IPS DF 4.7 (cell line): ENCODE data around the gene PKD2L1.
A peak's percentile ranks its signal among the peaks of the same experiment; 100 is the strongest.

Experiments
- DNase-seq: peaks from one replicate; pipeline ENCODE4 v3.0.0-alpha.2; 2013; ENCODE audit warnings: low spot score; ENCODE audit errors: extremely low read depth

PKD2L1 gene

GRCh38 chr10:100356067-100357017 is 26.3 kb upstream of the PKD2L1 start:
- DNase-seq, result no peak

GRCh38 chr10:100355086-100355485 is 25.1 kb upstream of the PKD2L1 start:
- no peak for DNase-seq

DNA sequence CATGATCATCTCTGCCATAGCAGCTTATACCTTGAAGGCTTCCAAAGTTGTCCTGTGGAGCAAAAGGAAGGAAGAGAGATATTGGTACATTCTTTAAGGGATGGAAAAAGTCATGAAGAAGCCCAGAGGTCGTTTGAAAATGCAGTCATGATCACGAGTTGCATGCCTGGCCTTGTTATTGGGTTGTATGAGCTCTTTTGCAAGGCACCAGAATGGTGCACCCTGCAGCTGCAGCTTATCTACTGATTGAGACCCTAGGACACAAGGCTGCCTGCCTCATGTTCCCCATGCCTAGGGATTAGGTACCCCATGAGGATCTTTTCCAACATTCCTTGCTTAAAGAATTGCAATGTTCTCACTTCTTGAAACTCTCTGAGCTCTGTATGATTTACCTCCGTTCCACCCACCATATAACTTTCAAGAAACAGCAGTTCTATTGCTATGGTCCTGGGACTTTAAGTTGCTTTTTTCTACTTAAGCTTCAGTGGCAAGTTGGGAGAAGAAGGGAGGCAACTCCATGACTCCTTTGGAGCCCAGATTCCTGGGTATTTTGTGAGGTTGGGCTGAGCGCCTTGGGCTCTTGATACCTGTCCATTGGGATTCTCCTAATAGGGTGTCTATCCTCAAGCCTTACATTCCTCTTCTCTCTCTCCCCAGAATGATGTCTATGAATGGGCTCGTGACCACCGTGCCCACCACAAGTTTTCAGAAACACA is 23.9 kb upstream of the PKD2L1 start:
- DNase-seq, result no peak

GRCh38 chr10:100350914-100351485 is 21.0 kb upstream of the PKD2L1 start:
- DNase-seq, result no peak

GRCh38 chr10:100349672-100350071 is 19.6 kb upstream of the PKD2L1 start:
- no peak for DNase-seq

DNA sequence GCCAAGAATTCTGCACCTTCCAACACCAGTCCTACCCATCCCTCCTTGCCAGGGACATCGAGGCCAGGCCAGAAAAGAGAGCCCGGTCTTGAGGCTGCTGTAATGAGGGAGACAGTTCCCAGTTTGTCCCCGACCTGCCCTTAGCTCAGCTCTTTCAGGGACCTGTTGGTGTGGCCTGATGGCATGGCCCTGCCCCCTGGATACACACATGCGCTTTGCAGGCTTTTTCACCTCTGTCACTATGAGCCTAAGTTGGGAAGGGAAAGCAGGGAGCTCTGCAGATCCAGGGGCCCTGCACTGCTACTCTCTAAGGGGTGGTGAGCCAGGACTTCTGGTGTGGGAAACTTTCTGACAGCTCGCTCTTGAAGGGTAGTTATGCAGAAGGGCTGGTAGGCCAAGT is 19.1 kb upstream of the PKD2L1 start:
- no peak for DNase-seq

DNA sequence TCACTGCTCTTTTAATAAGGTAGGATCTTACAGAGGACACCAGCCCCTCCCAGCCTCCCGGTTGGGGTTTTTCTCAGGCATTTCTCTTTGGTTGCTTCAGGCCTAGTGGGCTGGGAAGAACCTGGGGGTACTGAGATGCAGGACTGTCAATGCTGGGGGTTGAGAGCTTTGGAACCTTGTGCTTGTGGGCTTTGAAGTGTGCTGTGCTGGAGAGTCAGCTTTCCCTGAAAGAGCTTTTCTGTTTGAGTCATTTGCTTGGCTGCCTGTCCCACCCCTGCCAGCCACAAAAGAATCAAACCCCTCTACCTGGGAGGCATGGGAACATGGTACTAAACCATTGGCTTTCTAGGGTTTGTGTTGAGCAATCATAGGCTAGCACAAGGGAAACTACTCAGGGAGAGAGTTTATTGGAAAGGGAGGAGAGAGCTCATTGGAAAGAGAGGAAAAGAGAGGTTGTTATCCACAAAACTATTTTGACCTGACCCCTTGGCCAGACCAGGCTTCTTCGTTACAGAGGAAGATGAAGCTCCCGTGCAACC is 18.4 kb upstream of the PKD2L1 start:
- DNase-seq, result no peak

- DNase-seq, result no peak
Measured at GRCh38 chr10:100347568-100348195, 17.7 kb upstream of the PKD2L1 start.

GRCh38 chr10:100346765-100347567 is 16.9 kb upstream of the PKD2L1 start, which contains the start of gene SCD:
Gene SCD, plus strand, starts transcription at chr10:100347233. Its CDS starts 272 bp downstream, at chr10:100347505.
- DNase-seq, result peak; percentile 94

DNA sequence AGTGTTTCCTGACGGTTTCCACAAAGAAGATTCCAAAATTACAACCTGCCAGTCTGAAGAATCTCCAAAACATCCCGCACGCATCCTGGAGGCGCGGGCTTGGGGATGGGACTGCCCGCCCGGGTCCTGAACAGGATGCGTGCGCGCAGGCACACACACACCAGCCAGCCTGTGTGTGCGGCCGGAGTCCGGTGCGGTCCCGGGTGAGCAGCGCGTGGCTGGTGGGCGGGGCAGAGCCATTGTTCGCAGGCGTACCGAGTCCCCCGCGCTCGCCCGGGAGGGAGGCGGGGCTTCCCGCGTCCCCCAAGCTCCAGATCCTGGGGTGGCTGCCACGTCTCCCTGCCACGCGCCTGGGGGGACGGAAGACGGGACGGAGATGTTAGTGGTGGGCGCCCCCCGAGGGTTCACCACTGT is 16.3 kb upstream of the PKD2L1 start:
- DNase-seq, result no peak

GRCh38 chr10:100345570-100346330 is 15.7 kb upstream of the PKD2L1 start:
- no peak for DNase-seq

- DNase-seq, result no peak
Measured at GRCh38 chr10:100344241-100344788, 14.3 kb upstream of the PKD2L1 start.

- DNase-seq, result no peak
Measured at GRCh38 chr10:100342627-100342972, 12.6 kb upstream of the PKD2L1 start.

- DNase-seq, result no peak
Measured at GRCh38 chr10:100341953-100342626, 12.1 kb upstream of the PKD2L1 start.

GRCh38 chr10:100340948-100341847 is 11.2 kb upstream of the PKD2L1 start:
- DNase-seq, result no peak

- no peak for DNase-seq
Measured at GRCh38 chr10:100339236-100339635, 9.2 kb upstream of the PKD2L1 start.

- DNase-seq, result no peak
Measured at GRCh38 chr10:100338434-100339036, 8.5 kb upstream of the PKD2L1 start.
